Gastroesophageal sphincter (tissue), 3 donors: ENCODE data around the gene BRAT1.

Experiments
- CTCF ChIP-seq, 4 experiments: fragments of 200-600 bp in 2 of 4; fragments of 450-650 bp in 2 of 4; sonication (generic) in 1 of 4; IDR thresholded peaks; one replicate each; pipeline ENCODE4 v1.5.1; 2017 to 2019; ENCODE audit warnings: antibody characterized with exemption in 4 of 4, mild to moderate bottlenecking in 2 of 4, moderate library complexity in 2 of 4
- EP300 ChIP-seq: sonication (generic); formaldehyde crosslinking; IDR thresholded peaks from one replicate; pipeline ENCODE4 v1.6.1; 2017; ENCODE audit warnings: antibody characterized with exemption, mild to moderate bottlenecking
- POLR2A ChIP-seq, 2 donors: fragments of 450-650 bp; IDR thresholded peaks; one replicate each; pipeline ENCODE4 v1.6.1; 2017; ENCODE audit warnings: antibody characterized with exemption in 2 of 2, mild to moderate bottlenecking in 2 of 2, moderate library complexity in 1 of 2
- POLR2AphosphoS5 ChIP-seq: sonication (generic); formaldehyde crosslinking; IDR thresholded peaks from one replicate; pipeline ENCODE4 v1.6.1; 2017; ENCODE audit warnings: antibody characterized with exemption

DNA sequence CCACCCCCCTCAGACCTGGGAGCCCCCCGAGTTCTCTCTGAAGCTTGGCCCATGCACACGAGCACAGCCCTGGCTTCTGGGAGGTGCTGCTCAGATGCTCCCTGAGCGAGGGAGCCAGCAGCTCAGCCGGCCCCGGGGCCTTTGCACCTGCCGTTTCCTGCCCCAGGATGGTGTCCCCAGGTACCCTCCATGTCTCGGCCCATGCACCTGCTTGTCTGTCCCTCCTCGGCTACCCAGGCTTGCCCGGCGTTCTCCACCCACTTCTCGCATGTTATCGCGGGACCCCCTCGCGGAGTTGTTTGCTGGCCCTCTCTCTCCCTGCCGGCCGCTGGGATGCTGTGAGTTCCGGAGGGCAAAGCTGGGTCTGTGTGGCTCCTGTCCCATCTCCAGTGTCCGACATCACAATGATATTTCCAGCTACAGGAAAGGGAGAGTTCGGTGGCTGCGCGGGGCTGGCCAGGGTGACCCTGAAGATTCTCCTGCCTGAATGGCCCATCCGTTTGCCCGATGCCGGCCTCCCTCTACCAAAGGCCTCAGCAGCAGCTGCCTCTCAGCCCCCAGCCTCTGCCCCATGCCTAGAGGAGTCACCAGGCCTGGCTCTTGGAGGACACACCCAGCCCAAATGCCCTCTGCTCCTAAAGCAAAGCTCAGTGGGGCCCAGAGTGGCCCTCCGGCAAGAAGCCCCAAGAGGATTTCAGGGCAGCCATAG, 48.0 kb downstream of the BRAT1 start:
- TF ChIP-seq POLR2A (IDR thresholded peaks at IDR 0.05) = no peak
- TF ChIP-seq CTCF (IDR thresholded peaks at IDR 0.05) = no peak
- no peak for TF ChIP-seq POLR2AphosphoS5
- no peak for TF ChIP-seq EP300
